GM21515 (cell line): ENCODE results near the gene GDPD5.

Experiments used
- ATAC-seq: cut with Tn5 transposase; IDR thresholded peaks from one replicate; pipeline ENCODE4 v1.9.1; 2021; ENCODE audit not compliant: unreplicated experiment

Gene GDPD5

DNA sequence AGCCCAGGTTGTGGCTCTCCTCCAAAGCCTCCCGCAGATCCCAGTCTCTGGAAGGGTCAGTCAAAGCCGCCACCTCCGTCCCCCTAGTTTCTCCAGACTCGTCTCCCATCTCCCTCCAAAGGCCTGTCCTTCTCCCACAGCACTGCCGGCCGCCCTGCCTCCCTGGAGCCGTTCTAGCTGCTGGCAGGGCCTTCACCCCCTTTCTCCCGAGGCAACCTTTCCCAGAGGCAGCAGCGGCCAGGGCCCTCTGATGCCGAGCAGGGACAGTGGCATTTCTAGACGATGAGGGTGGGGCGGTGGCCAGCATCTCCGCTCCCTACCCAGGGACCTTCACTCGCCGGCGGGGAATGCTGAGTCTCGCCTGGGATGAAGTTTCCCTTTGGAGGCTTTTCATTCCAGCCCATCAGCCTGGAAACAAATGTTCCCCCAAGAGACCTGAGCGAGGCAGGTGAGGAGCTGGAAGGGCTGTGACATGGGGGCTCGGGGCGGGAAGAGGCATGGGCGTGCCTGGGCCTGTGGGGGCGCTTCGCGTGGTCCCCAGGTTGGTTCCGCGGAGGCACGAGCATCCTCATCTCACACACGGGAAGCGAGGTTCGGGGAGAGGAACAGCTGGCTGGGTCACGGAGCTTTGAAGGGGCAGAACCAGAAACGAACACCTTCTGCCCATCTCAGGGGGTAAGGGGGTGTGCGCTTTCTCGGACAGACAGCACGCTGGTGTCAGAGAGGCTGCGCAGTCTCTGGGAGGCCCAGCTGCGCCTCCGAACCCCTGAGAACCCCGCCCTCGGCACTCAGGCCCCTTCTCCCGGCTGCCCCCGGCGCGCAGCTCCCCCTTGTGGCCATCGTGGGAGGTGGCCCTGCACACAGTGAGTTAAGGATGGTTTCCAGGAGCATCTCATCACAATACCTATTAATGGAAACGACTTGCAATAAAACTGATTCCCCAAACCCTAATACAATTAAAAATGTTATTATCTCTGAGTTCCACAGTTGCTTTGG is 74.6 kb downstream of the GDPD5 start:
- no peak for ATAC-seq

DNA sequence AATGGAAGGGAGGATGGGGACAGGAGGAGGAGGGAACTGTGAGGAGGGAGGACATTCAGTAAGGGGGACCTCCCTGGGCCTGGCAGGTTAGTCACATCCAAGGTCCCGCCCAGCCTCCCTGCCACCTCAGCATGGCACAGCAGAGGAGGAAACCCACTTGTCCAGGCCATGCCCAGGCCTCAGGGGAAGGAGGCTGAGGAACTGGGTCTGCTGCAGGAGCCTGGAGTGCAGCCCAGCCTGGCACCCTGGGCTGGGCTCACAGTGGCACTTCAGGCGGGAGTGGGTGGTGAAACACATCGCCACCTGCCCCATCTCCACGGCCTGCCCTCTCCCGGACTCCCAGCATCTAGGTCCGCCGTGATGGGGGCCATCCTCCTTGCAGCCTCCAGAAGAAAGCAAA is 75.5 kb downstream of the GDPD5 start:
- ATAC-seq = no peak

DNA sequence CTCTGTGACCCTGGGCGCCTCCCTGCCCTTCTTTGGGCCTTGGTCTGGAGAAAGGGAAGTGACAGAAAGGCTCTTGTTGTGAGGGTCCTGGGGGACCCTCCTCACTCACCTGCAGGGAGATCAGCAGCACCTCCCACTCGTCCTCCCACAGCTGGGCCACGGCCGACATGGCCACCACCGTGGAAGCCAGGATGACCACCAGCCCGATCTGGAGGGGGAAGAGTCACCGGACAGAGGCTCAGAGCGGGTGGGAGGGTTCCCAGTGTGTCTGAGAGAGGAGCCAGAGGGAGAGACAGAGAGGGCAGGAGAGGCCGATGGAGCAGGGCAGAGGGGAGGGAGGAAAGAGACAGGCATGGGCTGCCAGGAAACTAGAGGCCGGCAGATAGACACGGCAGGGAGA is 76.0 kb downstream of the GDPD5 start:
- ATAC-seq = no peak

DNA sequence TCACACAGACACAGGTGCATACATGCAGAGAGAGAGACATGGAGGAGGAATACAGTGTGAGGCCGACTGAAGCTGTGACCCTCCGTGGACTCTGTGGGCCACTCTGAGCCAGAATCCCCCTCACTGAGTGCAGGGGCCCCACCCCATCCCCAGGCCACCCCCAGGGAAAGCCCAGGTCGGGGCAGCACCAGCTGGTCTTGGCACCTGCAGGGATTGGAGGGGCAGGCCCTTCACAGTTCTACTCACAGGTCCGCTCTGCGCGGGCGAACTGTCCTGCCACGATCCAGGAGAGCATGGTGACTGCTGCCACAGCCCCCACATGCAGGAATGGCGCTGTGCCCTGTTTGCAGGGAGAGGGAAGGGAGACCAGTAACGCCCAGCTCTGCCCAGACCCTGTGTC is 76.5 kb downstream of the GDPD5 start:
- no peak for ATAC-seq

DNA sequence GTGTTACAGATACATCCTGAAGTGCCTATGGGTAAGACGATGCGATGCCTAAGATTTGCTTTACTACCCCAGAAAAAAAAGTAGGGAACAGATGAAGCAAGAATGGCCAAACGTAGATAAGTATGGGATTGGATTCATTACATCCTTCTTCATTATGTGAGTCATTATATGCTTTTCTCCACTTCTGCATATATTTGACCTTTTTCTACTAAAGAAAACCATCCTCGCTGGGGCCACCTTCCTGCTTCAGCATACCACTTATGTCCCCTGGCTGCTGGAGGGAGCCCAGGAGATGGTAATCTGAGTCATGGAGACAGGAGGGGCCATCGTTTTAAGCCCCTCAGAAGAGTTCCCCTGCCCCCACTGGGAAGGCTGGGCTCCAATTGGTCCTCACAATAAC is 78.3 kb downstream of the GDPD5 start:
- no peak for ATAC-seq

DNA sequence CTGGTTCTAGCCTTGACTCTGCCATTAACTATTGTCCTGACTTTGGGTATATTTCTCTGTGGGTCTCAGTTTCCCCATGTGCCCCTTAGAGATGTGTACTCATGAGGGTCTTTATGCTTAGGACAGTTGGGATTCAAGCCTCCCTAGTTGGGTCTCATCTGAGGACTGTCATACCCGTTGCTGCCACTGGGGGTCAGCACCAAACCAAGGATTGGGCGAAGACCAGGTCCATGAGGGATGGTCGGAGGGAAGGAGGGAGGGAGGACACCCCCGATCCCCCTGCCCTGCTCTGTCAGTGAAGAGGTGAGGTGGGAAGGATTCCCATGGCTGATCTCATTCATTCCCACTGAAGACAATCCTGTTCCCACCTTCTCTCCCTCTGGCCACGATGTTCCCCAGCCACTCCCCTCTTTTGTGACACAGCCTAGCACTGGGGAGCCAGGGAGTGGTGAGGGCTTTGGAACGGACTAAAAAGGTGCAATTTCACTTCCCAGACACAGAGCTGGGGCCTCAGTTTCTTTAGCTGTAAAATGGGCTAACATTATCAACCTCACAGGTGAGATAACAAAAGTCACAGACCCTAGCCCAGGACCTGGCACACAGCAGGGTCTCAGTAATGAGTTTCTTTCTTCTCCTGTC is 80.3 kb downstream of the GDPD5 start:
- no peak for ATAC-seq

DNA sequence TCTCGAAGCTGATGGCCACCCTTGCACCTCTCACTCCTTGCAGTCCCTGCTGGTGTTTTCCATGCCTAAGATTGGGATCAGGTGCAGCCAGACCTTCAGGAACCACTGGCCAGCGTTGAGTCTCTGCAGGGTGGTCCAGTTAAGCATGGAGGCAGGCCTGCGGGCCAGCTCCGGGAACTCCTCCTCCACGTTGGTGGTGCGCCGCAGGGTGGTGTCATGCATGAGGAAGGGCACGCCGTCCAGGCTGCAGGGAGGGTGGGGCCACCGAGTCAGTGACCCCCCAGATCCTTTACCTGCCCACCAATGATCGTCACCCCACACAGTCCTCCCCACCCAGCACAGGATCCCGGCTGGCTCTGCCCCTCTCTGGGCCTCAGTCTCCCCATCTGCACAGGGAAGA is 82.7 kb downstream of the GDPD5 start:
- ATAC-seq = no peak

DNA sequence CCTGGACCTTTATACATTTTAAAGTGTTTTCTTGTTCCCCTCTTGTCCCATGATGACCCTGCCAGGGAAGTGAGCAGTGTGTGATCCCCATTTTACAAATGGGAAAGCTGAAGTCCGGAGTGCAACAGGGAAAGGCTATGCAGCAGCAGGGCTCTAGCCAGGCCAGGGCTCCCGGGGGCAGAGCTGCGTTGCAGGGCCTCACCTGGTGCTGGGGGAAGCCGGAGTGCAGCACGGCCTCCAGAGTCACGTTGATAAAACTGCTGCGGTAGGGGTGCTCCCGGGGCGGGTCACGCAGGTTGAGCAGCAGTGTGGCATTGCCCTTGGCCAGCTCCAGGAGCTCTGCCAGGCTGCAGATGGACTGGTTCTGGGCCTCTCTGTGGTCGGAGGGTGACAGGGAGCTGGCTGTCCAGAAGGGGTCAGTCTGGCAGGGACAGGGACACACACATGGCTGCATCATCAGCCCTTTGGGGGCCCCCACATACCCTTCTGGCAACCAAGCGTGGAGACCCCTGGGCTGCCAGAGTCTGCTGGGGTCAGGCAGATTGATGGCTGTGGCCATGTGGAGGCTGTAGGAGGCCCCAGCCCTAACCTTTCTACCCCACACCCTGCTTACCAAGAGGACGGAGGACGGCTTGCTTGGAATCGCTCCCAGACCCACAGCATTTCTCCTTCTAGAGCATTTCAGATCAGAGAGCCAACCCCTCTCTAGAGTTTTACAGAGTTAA is 83.4 kb downstream of the GDPD5 start:
- no peak for ATAC-seq

DNA sequence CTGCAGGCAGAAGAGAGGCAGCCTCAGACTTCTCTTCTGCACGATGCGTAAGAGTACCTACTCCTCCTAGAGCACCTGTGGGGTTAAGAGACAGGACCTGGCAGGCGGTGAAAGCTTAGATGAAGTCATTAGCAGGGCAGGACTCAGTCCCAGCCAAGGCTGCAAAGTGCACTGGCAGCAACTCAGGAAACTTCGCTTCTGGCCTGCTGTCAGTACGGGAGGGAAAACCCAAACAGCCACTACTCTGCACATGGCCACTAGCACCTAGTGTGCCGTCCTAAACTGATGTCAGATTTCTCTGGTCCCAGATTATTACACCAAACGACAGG is 84.0 kb downstream of the GDPD5 start:
- no peak for ATAC-seq

DNA sequence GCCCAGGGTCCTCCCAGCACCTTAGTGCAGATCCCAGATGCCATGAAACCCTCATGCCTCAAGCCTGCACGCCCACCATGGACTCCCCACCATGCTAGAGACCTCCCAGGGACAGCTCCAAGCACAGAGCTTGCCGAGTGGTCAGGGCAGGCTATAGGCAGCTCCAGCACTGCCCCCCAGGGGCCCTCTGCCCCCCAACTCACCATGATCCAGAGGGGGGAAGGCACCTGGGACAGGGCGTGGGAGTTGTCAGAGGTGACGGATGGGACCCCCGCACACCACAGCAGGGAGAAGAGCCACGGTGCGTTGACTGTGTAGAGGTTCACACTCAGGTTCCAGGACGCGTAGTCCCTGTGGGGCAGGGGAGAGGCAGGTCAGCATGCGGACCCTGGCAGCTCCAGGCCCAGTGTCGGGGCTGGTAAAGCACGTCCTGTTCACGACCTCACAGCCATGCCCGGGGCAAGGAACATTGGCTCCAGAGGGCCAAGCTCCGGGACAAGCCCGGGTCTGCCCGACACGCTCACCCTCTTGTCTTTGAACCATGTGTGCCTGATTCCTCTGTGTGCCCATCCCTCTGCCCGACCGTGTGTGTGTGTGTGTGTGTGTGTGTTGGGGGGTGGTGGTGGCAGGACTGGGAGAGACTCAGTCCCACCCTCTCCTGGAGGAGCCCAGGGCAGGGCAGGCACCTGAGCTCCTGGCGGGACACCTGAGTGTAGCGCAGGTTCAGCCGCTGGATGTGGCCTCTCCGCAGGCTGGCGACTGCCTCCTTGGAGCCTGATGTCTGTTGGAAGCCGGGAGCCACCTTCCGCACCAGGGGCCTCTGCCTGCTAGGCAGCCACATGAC is 84.6 kb downstream of the GDPD5 start:
- no peak for ATAC-seq

DNA sequence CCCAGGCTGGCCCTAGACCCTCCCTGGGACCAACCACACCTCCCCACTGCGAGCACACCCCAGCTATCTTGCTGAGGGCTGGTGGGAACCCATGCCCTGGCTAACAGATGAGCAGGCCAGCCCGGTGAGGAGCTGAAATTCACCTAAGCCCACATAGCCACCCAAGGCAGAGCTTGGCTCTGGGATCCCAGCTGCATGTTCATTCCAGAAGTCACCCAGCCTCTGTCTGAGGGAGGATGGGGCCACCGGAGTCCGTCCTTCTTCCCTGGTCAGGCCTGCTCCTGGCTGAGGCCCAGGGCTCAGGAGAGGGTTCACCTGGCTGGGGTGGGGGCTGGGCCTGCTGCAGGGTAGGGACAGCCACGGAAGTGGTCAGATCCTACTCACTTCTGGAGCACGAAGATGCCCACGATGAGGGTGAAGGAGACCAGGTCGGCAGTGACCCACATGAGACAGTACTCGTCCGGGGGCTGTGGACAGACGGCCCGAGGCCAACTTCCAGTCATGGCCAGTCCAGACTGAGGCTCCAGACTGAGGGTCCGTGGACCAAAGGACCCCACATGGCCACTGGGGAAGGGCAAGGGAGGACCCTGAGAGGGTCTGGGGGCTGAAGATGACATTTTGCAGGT is 86.1 kb downstream of the GDPD5 start:
- no peak for ATAC-seq

DNA sequence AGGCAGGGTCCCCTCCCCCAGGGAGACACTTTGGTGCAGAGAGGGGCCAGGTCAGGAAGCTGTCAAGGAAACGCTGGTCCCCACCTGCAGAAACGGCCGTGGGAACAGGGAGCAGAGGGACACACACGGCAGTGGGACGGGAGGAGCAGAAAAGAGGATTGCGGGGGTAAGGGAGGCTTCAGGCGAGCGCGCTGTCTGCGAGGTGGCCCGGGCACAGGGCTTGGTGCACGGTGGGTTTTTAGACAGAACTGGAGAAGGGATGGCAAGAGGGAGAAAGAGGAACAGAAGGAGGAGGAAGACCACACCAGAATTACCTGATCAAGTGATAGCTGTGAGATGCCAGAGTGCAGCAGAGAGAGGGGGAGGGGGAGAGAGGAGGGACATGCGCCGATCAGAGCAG is 86.7 kb downstream of the GDPD5 start:
- no peak for ATAC-seq

DNA sequence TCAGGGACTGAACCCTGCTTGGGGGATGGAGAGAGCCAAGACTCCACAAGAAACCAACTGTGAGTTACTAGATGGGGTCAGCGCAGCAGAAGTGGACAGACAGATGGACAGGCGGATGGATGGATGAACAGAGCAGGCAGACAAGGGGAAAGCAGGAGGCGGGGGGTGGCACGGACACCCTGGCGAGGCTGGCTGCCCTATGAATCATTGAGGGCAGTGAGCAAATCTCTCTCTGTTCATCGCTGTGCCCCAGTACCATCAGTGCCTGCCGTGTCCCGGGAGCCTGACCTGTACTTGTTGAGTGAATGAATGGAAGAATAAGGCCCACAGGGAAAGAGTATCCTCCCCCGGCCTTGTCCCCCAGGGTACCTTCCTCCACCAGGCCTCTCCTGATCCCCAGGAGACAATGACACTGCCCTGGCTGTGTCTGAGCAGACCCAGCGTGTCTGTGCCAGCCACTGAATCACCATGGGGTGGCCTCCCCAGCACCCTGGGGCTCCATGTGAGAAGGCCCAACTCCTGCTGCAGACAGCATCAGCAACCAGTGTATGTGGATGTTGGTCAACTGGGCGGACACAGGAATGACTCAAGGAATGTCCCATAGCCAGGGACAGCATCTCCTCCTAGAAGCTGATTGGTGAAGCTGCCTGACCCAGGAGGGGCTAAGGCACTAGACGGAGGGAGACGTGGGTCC is 87.6 kb downstream of the GDPD5 start:
- no peak for ATAC-seq

DNA sequence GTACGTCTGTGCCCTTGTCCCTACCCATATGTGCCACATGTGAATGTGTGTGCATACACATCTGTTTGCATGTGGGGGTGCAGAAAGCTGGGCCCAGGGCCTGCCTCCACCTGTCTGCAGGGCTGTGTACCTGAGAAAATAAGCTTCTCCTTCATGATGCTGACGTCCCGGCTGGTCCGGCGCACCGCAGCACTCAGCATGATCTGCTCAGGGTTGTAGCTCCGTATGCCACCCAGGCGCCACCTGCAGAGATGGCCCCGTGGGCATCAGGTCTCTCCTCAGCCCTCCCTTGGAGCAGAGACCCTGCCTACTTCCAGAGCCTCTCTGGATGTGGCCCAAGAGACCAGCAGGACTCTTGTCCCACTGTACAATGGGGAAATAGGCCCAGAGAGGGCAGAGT is 88.9 kb downstream of the GDPD5 start:
- ATAC-seq = no peak

DNA sequence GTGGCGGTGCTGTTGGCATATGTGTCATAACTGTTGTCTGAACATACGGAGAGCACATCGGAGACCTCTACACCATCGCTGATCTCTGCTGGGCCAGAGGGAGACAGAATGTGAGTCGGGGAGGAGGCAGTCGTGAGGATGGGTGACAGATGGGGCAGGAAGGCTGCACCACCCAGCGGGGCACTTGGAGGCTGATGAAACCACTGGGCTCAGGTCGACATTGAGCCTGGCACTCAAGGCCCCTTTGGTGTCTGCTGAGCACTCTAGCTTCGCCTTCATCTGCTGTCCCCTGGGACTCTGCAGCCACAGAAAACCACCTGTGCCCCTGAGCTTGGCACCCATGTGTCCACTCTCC is 90.2 kb downstream of the GDPD5 start:
- no peak for ATAC-seq

DNA sequence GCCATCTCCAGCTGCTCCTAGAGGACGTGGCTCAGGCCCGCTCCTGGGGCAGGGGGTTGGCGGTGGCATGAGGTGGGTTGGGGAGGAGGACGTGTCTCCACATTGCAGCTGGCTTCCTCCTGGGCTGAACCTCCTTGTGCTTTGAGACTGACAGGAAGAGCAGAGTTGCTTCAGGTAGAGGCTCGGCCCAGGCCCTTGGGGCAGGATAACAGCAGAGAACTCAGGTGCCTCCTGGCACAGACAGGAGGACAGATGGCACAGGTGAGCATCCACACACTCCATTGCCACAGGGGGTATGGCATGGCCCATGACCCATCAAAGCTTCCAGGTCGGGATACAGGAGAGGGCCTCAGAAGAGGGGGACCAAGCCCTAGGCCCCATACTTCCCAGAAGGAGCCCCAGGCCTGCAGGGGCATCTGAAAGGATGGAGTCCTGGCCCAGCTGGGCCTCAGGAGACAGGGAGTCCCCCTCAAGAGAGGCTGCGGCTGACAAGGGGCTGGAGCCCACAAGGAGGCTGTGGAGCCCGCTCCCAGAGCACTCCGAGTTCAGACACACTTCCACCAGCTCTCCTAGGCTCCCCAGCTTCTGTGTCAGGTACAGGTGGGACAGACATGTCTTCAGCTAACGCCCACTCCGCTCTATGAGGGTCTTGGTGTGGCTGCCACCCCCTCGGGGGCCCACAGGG is 90.7 kb downstream of the GDPD5 start:
- no peak for ATAC-seq

DNA sequence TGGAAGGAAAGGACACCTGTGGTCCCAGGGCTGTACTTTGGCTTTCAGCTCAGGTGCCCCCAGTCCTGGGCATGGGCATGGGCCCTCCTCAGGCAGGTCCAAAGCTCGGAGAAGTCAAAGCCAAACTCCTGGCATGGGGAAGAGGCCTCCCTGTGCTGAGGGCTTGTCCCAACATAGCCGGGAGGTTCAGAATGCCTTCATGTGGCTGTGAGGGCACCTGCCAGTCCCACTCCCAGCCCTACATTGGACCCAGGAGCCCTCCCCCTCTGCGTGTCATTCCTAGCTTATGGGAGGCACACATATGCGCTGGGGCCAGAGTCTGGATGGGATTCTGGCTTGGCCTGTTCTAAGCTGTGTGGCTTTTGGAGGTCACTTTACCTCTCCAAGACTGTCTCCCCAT is 91.7 kb downstream of the GDPD5 start:
- ATAC-seq = no peak

DNA sequence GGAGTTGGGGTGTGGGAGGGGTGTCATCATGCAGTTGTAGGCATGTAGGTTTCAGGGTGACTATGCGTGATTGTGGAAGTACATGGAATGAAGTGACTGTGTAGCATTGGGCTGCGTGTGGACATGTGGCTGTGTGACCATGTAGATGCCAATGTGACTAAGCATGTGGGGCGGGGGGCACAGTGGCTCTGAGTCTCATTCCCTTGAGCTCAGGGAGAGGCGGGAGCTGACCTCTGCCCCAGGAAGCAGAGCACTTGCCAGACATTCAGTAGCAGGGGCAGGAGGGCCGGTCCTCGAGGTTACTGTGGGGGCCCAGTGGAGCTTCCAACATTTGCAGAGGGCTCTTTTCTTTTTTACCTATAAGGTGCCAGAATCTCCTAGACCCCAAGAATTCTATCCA is 92.3 kb downstream of the GDPD5 start:
- ATAC-seq = no peak

DNA sequence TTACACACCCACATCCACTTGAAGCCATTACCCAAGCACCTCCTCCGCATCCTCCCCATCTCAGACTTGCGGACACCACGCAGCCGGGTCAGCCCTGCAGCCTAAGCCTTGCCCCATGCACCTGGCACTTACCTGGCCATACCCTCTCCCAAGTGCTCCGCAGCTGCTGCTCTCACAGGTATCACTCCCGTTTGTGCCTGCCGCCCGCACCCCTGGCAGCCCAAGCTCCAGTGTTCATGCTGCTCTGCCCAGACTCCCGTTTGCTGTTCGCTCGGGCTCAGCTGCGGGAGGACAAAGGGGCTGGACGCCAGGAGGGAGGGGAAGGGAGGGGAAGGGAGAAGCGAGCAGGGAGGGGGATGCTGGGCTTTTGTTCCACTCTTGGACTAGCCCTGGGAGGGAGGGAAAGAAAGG is 92.8 kb downstream of the GDPD5 start, which contains the start of gene KLHL35:
TSS of gene KLHL35 (minus strand) at position 293 of the 411 bp plus-strand sequence. CDS start 2,574 bp downstream, outside the sequence.
- no peak for ATAC-seq
